ENCODE results near the gene SEL1L3. TPM values are rescaled to one million over a fixed set of nuclear protein-coding genes. Genes with fewer than 3 reads are reported as not detected.

The SEL1L3 gene
- total RNA-seq, 1 donor from 2014 or later = 221 TPM

GRCh38 chr4:25750874-25751273, 111.9 kb downstream of the SEL1L3 start:
- DNase-seq (ENCODE audit: low spot score) = no peak

- no peak for DNase-seq (ENCODE audit: low spot score)
Measured at GRCh38 chr4:25749150-25749794, 113.5 kb downstream of the SEL1L3 start.

GRCh38 chr4:25743971-25744370, 118.8 kb downstream of the SEL1L3 start:
- no peak for DNase-seq (ENCODE audit: low spot score)

- no peak for DNase-seq (ENCODE audit: low spot score)
Measured at GRCh38 chr4:25729564-25729963, 133.2 kb downstream of the SEL1L3 start.

DNA sequence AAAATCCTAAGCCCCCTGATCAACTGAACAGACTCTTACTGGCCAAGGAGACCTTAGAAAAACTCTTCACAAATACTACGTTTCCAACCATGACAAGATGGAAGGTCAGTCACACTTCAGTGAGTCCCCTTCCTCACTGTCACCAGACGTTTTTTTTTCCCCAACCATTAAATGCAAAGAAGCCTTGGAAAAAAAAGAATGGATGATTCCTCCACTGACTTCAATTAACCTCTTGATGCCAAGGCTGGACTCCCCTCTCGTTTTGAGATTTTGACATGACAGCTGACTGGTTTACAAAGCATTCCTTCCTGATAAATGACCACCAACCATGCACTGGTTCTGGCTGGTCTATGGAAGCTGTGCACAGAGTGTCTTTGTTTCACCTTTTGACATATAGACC, 133.9 kb downstream of the SEL1L3 start:
- no peak for DNase-seq (ENCODE audit: low spot score)

DNA sequence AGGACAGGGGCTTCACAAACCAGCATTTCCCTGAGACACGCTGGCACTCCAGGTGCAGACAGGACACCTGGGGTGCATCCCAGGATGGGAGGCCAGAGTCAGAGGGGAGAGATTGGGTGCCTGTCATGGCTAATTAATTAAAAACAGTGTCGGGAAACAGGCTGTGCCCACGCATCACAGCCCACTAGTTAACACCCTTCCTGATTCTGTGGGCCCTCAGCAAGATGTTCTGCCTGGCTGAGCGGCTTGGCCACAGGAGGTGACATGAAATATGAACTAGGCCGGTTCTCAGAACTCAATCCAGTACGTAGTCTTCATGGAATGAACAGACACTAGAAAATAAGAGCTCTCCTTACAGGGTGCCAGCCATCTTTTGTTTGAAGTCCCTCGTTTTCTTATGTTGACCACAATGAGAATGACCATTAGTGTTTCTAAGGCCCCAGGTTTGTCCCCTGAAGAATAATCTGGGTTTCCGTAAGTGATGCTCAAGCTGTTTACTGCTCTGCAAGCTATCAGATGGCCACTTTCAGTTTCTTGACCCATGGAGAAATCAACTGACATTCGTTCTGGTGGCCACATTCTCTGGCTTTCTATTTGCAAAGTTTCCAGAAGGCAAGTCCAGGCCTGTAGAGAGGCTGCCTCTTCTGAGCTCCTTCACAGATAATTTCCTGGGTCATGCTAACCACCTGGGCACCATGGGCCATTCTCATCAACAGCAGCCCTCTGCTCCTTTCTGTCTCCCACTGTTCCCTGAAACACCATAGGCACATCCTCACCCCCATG, 134.9 kb downstream of the SEL1L3 start:
- no peak for DNase-seq (ENCODE audit: low spot score)

DNA sequence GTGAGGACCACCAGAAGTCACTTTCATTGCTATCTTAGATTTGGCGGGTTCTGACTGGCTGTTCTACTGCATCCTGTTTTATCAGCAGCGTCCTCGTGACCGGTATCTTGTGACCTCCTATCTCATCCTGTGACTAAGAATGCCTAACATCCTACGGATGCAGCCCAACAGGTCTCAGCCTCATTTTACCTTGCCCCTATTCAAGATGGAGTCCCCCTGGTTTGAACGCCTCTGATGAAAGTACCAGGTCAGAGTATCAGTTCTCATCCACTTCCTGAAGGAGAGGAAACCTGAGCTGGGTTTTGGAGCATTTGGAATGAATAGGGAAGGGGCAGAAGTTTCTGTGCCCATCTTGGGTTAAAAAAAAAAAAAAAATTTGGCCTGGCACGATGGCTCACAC, 136.9 kb downstream of the SEL1L3 start:
- DNase-seq (ENCODE audit: low spot score) = no peak

DNA sequence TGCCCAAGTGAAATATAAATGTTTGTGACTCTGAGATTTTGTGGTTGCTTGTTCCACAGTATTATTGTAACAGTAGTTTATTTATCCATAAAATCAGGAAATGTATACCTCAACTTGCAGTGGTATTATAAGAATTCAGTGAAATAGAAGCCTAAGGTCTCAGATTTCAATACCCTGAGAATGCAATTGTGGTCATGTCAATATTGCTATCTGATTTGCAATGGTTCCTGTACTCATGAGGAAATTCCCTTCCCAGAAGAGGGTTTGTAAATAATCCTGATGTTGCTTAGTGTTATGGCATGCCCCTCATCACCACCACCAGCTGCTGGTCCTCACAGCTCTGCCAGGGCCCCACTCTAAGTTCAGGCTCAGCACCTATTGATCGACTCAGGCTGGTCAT, 139.4 kb downstream of the SEL1L3 start:
- no peak for DNase-seq (ENCODE audit: low spot score)

- no peak for DNase-seq (ENCODE audit: low spot score)
Measured at GRCh38 chr4:25722964-25723363, 139.8 kb downstream of the SEL1L3 start.

DNA sequence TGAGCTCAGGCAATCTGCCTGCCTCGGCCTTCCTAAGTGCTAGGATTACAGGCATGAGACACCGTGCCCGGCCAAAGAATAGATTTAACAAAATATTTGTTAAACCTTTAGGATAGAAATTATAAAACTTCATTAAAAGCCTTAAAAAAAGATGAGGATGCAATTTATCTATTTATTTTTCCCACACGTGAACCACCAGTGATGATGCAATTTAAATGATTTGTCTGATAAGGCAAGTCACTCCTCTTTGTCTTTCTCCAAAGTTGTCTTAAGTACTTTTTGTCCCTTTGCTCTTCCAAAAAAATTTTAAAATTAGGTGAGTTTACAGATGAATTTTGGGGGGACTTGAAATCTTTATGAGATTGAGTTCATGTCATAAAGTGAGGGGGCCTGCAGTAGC, 149.0 kb downstream of the SEL1L3 start:
- no peak for DNase-seq (ENCODE audit: low spot score)

GRCh38 chr4:25712611-25713010, 150.2 kb downstream of the SEL1L3 start:
- no peak for DNase-seq (ENCODE audit: low spot score)

DNA sequence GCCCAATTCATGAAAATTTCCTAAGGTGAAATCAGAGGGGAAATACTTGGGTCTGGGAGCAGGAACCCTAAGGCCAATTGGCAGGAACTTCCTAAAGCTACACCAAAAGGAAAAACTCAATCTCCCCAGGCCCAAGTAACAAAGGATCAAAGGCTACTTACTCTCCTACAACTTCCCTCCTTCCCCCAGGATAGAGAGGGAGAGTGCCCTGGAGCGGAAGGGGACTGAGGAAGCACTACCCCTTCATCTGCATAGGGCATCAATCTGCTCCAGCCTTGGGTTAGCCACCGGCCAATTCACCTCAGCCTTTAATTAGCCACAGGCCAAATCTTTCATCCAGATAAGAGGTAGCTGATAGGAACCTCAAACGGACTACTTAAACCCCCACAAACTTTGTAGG, 152.2 kb downstream of the SEL1L3 start:
- DNase-seq (ENCODE audit: low spot score) = no peak

DNA sequence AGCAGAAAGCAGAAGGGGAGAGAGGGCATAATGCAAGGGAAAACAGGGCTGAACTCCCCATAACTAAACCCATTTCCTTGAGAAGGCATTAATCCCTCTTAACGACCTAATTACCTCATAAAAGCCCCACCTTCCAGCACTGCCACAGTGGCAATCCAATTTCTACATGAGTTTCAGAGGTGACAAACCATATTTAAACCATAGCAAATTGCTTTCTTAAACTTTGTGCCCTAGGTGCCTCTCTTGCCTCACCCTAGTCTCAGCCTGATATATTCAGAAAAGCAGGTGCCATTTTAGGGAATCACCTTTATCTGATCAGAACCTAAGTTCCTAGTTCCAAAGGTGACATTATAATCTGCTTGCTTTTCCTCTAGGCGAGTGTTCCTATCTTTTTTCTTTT, 158.3 kb downstream of the SEL1L3 start:
- DNase-seq (ENCODE audit: low spot score) = no peak

DNA sequence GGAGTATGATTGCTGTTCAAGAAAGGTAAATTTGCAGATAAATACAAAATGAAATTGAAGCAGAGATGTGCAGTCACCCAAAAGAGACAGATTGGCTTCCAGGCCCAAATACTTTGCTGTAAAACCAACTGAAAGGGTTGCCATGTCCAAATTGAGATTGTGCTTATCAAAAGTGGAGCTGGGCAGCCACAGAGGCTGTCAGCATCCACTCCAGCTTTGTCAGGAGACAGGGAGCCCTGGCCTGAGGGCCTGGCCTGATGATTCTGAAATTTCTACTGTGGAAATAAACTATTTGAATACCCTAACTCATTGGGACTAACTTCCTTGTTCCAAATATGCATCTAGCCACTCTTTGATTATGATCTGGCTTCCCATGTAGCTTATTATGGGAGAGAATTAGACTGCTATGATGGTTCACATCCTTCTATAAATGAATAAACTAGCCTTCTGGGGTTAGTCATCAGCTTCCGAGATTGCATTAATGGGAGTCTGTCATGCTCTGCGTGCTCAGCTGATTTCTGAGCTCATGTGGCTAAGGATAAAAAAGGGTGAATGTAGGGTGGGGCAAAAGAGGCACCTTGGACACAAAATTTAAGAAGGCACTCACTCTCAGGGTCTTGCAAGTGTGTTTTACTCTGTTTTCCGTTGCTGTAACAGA, 158.9 kb downstream of the SEL1L3 start:
- DNase-seq (ENCODE audit: low spot score) = no peak

DNA sequence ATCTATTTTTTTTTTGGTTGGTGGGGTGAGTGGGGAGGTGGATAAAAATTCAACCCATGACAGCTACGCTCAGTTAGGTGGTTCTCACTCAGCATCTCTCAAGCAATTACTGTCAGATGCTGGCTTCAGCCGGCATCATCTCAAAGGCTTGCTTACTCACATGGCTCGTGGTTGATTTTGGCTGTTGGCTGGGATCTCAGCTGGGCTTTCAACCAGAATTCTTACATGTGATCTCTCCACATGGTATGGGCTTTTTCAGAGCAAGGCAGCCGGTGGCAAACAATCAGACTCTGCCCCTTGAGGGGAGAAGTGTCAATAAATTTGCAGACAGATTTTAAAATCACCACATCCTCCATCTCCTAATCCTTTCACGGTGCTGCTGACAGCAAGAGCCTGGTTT, 159.9 kb downstream of the SEL1L3 start:
- no peak for DNase-seq (ENCODE audit: low spot score)

- no peak for DNase-seq (ENCODE audit: low spot score)
Measured at GRCh38 chr4:25700661-25701060, 162.1 kb downstream of the SEL1L3 start.

DNA sequence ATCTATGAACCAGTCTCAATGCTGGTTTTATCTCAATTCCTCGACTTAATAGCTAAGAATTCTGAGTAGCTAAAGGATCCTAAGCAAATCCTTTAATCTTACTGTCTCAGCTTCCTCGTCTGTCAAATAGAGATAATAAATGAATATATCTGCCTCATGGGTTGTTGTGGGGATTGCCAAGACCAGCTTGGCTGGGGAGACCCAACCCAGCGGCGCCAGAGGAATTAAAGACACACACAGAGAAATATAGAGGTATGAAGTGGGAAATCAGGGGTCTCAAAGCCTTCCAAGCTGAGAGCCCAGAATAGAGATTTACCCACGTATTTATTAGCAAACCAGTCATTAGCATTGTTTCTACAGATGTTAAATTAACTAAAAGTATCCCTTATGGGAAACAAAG, 165.3 kb downstream of the SEL1L3 start:
- no peak for DNase-seq (ENCODE audit: low spot score)

Other genes starting within 250 kb of the SEL1L3 start
- gene SLC34A2, start 207.1 kb downstream of the SEL1L3 start, total RNA-seq = 32.1 TPM
- gene SMIM20, start 51.2 kb upstream of the SEL1L3 start, total RNA-seq = 34.0 TPM

Measured in mucosa of gallbladder (tissue), 1 donor.